PFSK-1 (cell line): Measurements from ENCODE around the gene F2R.

ENCODE experiments used
- FOXP2 ChIP-seq: optimal IDR thresholded peaks from 2 replicates; pipeline ENCODE3; 2011; ENCODE audit warnings: borderline replicate concordance, control low read depth, inconsistent platforms; ENCODE audit not compliant: insufficient read depth; ENCODE audit errors: extremely low read length, extremely low read depth
- POLR2AphosphoS5 ChIP-seq: IDR thresholded peaks from 2 replicates; pipeline ENCODE4 v1.6.1; 2012; ENCODE audit warnings: low read depth, mild to moderate bottlenecking, control low read depth, low read length, moderate library complexity
- SIN3A ChIP-seq: IDR thresholded peaks from 2 replicates; pipeline ENCODE4 v1.6.1; 2012; ENCODE audit warnings: mild to moderate bottlenecking, low read length, moderate library complexity, borderline replicate concordance; ENCODE audit not compliant: insufficient read depth
- TAF1 ChIP-seq: IDR thresholded peaks from 2 replicates; pipeline ENCODE4 v1.6.1; 2012; ENCODE audit warnings: low read length, control low read depth, borderline replicate concordance; ENCODE audit not compliant: insufficient read depth
- TF ChIP-seq, protein P1 (sequence below), 2 experiments: IDR thresholded peaks; 2 replicates each; pipeline versions ENCODE4 v1.6.1 to v1.8.0; 2011 to 2012; ENCODE audit warnings: low read depth in 2 of 2, low read length in 2 of 2, control low read depth in 1 of 2, inconsistent platforms in 1 of 2, mild to moderate bottlenecking in 1 of 2, moderate library complexity in 1 of 2; ENCODE audit not compliant: insufficient read depth in 1 of 2

F2R gene

DNA sequence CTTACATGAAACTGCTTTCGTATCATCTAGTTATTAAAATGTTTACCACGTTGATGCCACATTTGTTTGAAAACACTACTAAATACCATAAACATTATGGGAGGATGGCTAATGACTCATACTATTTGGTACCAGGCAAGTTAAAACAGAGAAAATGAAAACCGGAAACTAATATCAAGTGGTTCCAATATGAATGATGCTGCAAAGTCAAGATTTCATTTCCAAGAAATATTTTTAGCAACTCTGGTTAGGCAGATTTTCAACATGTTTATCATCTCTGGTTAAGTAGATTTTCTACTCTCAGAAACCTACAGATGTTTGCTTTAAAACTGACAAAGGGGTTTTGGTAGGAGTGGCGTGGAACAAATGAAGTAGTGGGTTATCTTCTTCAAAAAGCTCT, 4.9 kb upstream of the F2R start:
- TF ChIP-seq FOXP2 (no peak), TAF1 (no peak), POLR2AphosphoS5 (no peak), SIN3A (no peak)
- TF ChIP-seq, protein P1, sequence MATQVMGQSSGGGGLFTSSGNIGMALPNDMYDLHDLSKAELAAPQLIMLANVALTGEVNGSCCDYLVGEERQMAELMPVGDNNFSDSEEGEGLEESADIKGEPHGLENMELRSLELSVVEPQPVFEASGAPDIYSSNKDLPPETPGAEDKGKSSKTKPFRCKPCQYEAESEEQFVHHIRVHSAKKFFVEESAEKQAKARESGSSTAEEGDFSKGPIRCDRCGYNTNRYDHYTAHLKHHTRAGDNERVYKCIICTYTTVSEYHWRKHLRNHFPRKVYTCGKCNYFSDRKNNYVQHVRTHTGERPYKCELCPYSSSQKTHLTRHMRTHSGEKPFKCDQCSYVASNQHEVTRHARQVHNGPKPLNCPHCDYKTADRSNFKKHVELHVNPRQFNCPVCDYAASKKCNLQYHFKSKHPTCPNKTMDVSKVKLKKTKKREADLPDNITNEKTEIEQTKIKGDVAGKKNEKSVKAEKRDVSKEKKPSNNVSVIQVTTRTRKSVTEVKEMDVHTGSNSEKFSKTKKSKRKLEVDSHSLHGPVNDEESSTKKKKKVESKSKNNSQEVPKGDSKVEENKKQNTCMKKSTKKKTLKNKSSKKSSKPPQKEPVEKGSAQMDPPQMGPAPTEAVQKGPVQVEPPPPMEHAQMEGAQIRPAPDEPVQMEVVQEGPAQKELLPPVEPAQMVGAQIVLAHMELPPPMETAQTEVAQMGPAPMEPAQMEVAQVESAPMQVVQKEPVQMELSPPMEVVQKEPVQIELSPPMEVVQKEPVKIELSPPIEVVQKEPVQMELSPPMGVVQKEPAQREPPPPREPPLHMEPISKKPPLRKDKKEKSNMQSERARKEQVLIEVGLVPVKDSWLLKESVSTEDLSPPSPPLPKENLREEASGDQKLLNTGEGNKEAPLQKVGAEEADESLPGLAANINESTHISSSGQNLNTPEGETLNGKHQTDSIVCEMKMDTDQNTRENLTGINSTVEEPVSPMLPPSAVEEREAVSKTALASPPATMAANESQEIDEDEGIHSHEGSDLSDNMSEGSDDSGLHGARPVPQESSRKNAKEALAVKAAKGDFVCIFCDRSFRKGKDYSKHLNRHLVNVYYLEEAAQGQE (IDR thresholded peaks at IDR 0.05; ENCODE audit: insufficient read depth in 1 of 2, low read depth in 2 of 2, low read length in 2 of 2), result no peak

DNA sequence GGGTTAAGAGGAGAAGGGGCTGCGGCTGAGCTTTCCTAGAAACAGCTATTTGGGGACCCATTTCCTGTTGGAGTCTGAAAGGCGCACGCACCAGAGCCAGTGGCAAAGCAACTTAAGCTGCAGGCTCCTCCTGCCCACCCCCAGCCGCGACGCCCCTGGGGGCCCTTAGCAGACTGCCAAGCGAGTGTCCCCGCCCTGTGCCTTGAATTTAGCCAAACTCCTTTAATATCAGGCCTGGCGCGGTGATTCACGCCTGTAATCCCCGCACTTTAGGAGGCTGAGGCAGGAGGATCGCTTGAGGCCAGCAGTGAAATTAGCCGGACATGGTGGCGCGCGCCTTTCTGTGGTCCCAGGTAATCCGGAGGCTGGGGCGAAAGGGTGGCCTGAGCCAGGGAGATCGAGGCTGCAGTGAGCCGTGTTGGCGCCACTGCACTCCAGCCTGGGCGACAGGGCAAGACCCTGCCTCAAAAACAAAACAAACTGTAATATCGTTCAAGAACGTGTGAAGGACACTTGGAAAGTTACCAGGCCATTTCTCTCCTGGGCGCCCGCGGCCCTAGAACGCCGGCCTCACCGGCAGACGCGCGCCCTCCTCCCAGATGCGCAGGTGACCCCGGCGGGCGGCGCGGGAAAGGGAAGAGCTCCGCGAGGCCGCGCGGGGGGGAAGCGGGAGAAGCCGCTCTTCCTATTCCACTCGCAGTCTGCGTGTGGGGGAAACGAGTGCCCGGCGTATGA, 1.0 kb upstream of the F2R start:
- TF ChIP-seq, protein P1 (IDR thresholded peaks at IDR 0.05; ENCODE audit: insufficient read depth in 1 of 2, low read depth in 2 of 2, low read length in 2 of 2), result no peak
- no peak for TF ChIP-seq POLR2AphosphoS5
- no peak for TF ChIP-seq SIN3A
- no peak for TF ChIP-seq TAF1
- TF ChIP-seq FOXP2, result no peak

DNA sequence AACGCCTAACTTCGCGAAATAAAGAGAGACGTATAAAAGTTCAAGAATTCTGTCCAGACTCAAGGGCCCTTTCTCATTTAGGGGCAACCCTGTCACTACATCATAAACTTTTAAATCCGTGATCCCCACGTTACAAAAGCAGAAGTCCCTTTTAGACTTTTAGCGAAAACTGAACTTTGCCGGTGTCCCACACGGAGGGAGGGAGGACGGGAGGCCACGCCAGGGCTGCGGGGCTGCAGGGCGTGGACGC, 515 bp upstream of the F2R start:
- TF ChIP-seq FOXP2 (no peak), TAF1 (no peak), POLR2AphosphoS5 (no peak), SIN3A (no peak)
- TF ChIP-seq, protein P1 (IDR thresholded peaks at IDR 0.05; ENCODE audit: insufficient read depth in 1 of 2, low read depth in 2 of 2, low read length in 2 of 2), result no peak

DNA sequence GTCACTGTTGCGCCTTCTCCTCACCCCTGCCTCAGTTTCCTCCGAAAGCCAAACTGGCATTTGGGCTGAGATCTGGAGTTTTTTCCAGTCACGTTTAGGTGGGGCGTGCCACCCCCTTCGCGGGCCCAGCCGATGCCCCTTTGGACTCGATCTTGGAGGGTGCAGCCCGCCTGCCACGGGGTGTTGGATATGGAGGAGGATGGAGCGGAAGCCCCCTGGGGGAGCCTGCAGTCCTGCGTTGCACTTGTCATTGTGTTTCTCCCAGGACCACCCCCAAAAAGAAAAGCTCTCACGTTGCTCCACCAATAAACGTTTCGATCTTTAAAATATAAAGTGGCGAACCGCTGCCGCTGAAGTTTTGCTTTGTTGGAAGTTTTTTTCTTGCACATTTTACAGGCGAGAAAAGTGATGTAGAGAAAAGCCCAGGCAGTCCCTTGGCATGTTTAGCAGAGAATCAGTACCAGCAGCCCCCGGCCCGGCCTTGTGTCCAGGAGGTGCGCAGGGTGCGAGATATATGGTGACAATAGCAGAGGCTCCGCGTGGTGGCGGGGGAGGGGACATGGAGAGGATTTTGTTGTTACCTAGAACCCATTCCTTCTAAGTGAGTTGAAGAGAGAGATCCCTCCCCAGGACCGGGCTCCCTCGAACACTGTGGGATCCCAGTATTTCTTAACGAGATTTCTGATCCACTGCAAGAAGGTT, 681 bp downstream of the F2R start:
- no peak for TF ChIP-seq TAF1
- TF ChIP-seq POLR2AphosphoS5, result no peak
- TF ChIP-seq, protein P1 (IDR thresholded peaks at IDR 0.05; ENCODE audit: insufficient read depth in 1 of 2, low read depth in 2 of 2, low read length in 2 of 2), result no peak
- TF ChIP-seq SIN3A, result no peak
- no peak for TF ChIP-seq FOXP2
